Activated T-cell treated with anti-CD3 and anti-CD28 coated beads, Interleukin-2, amount 50 U/mL, for 48 hours (primary cell): ENCODE measurements around the gene RPH3AL.
A peak's percentile ranks its signal among the peaks of the same experiment; 100 is the strongest.

ENCODE experiments used
- DNase-seq, 2 experiments: peaks; one replicate each; pipeline ENCODE4 v3.0.0-alpha.2; 2020

RPH3AL gene

GRCh38 chr17:194828-195602 lies 157.6 kb downstream of the RPH3AL start:
- no peak for DNase-seq

DNA sequence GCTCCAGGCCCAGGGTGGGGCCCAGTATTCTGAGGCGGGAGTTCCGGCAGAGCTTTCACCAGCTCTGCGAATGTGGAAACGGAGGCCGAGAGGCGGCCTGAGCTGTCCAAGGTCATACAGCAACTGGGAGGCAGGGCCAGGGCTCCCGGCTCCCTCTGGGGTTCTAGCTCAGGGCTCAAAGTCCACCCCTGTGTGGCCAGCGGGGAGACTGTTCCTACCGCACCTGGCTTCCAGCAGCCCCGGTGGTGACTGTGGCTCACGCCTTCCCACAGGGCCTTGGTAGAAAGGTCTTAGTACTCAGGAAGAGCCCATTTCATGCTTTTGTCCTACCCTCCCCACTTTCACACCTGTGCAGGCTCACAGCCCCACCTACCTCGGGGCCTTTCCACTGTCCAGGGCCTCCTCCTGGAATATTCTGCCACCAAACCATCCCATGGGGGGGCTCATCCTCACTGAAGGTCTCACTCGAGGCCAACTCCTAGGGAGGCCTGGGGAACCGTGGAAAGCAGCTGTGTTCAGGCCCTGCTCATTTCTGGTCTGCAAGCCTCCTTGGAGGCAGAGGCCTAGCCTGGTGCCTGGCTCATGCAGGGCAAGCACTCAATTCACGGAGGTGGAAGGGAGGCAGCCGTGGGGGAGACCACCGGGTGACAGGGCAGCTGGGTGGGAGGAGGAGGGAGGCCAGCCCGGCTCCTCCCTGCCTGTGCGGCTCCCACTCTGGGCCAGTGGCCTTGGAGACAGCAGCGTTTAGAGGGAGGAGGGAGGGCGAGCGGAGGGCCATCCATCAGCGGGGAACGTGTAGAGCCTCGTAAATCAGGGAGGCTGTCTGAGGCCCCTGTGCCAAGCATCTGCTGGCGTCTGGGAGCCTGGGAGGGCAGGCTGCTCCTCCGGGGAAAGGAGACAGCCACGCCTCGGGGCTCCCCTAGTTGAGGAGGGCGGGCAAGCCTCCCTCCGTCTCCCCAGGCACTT lies 158.5 kb downstream of the RPH3AL start:
- no peak for DNase-seq

DNA sequence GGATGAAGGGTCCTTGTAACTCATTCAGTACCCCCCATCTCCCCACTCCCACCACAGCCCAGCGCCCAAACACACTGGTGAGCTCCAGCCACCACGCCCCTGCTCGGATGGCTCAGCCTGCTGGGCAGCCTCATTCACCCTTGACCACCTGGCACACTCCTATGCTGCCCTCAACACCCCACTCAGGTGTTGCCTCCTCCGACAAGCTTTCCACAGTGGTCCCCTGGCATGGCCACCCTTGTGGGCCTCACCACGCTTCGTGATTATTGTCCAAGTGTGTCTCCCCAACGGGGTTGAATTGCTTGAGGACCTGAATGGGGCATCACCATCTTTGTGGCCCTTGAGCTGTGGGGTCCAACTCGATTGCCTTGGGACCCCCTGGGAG lies 159.2 kb downstream of the RPH3AL start:
- no peak for DNase-seq

- no peak for DNase-seq
Measured at GRCh38 chr17:192666-193425, 159.8 kb downstream of the RPH3AL start.

GRCh38 chr17:189444-189843 lies 163.2 kb downstream of the RPH3AL start:
- DNase-seq: no peak

DNA sequence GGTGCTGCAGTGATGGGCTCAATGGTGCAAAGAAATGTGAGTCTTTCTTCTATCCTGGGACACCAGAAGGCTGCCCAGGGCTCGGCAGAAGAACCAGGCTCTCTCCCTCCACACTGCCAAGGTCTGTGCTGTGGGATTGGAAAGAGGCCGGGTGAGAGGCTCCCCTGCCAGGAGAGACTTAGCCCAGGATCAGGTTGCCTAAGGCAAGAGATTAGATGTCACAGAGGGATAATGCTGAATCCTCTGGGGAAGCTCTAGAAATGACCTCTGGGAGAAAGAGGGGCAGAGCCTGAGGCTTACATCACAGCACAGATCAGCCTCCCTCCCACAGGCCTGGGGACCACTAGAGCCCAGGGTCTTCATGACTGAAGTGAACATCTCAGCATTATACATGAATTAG lies 165.5 kb downstream of the RPH3AL start:
- DNase-seq: no peak

DNA sequence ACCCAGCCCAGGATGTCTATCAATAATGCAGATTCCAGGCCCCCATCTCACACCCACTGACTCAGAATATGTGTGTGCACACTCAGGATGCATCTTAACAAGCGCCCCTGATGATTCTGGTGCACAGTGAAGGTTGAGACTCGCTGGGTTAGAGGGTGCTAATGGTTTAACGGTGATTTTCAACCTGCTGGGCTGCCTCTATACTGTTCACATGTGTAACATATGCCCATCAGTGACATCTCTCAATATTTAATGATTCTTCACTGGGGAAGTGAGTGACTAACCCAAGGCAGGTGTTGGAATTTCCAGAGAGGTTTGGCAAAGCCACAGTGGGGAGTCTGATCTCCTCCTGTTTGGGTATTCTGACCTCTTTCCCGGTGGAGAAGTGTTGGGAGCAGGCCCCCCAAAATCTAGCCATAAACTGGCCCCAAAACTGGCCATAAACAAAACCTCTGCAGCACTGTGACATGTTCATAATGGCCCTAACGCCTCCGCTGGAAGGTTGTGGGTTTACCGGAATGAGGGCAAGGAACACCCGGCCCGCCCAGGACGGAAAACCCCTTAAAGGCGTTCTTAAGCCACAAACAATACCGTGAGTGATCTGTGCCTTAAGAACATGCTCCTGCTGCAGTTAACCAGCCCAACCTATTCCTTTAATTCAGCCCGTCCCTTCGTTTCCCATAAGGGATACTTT lies 167.0 kb downstream of the RPH3AL start:
- DNase-seq: peak; percentile 44 to 58

GRCh38 chr17:183021-183420 lies 169.6 kb downstream of the RPH3AL start:
- DNase-seq: no peak

GRCh38 chr17:182050-182751 lies 170.4 kb downstream of the RPH3AL start:
- DNase-seq: no peak

DNA sequence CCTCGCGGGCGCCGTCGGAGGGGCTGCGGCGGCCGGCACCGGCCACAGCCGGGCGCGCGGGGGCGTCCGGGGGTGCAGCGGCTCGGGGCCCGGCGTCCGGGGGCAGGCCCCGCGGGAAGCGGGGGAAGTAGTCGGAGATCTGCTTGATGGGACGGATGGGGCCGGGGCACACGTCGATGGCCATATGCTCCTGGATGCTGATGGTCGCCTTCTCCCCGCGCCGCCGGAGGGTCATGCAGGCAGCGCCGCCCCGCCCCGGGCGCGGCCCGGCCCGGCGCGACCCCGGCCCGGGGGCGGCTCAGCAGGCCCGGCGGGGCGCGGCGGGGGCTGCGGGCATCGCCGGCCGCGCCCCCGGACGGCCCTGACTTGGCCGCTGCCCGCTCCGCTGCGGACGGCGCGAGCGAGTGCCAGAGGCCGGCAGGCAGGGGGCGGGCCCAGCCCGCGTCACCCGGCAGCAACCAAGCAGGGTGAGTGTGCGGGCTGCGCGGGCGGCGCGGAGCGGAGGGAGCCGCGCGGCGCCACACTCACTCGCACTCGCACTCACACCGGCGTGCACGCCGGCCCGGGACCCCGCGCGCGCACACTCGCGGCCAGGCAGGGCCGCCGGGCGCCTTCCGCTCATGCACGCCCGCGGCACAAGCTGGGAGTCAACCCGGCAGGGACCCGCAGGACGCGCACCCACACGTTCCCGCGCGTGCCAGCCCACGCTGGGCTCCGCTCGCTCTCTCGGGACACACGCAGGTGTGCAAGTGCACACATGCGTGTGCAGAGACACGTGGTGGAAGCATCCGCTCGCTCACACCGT lies 171.2 kb downstream of the RPH3AL start, which contains the start of gene DOC2B:
Gene DOC2B, minus strand, starts transcription at position 406 of the 805 bp plus-strand sequence. Its CDS starts 171 bp downstream, at position 235.
- peak in 1 of 2 experiments; percentile 32 for DNase-seq

GRCh38 chr17:180381-181244 lies 172.0 kb downstream of the RPH3AL start:
- no peak for DNase-seq

GRCh38 chr17:179781-180380 lies 172.7 kb downstream of the RPH3AL start:
- DNase-seq: no peak

GRCh38 chr17:179066-179432 lies 173.6 kb downstream of the RPH3AL start:
- DNase-seq: no peak

GRCh38 chr17:178292-179065 lies 174.1 kb downstream of the RPH3AL start:
- DNase-seq: no peak

DNA sequence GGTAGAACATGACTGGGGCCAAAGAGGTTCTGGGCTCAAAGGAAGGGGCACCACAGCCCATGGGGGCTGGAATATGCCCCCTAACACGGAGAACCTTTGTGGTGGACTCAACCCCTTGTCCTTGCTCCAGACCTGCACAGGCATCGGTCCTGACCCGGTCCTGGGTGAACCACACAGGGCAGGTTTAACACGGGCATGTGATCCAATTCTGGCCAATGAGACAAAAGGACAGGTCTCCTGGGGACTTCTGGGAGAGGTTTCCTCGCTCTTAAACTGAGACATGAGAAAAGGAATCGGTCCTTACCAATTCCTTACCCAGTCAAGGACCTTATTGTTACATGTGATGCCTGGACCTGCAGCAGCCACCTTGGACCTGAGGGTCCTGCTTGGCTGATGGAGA lies 174.8 kb downstream of the RPH3AL start:
- DNase-seq: no peak

DNA sequence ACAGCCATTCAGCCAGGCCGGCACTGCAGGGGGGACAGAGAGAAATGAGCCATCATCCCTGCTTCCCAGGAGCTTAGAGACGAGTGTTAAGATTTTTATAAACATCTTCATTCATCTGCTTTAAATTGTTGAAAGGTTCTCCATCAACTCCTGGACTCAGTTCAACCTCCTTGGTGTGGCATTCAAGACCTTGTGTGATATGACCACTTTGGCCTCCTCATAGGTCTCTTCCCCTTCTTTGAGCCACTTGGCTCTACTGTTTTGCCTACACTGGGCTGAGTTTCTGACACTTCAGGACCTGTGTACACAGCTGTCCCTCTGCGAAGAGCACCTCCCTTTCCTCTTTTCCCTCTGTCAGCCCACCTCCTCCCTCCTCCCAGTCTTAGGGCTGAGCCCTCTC lies 175.5 kb downstream of the RPH3AL start:
- no peak for DNase-seq

DNA sequence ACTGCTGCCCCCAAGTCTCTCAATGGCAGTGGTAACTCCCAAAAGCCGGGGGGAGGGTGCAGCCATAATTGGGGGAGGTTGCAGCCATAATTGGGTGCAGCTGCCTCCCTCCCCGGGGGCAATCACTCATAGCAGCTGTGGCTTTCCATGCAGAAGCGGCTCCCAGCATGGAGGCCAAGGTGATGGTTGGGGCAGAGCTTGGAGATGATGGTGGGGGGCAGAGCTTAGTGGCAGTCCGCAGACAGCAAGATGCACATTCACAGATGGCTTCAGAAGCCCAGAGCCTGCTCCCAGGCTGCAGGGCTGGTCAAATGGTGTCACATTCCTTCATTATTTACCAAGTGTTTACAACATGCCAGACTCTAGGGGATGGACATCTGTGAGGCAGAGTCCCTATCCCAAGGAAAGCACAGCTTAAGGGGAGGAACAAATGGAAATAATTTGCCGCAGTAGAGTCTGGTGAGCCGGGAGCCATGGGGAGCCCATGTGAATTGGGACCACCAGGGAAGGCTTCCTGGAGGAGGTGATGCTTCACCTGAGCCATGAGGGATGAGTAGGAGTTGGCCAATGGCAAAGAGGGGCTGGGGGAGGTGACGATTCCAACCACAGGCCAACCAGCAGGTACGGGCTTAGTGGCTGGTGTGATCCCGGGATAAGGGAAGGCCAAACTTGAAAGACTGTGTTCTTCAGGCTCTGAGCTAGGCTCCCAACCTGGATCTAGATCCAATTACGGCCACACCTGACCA lies 179.3 kb downstream of the RPH3AL start:
- DNase-seq: no peak

GRCh38 chr17:172401-172800 lies 180.2 kb downstream of the RPH3AL start:
- no peak for DNase-seq
